Neural cell (in vitro differentiated cells): Measurements from ENCODE around the gene RFT1. TPM values are rescaled to one million over a fixed set of nuclear protein-coding genes. Genes with fewer than 3 reads are reported as not detected.

ENCODE experiments used
- H2AFZ ChIP-seq: fragments of 200-600, 300-800 bp; sonication (generic), shearing (Covaris generic); 2 replicates; pipeline ENCODE4 v1.6.0; 2014; ENCODE audit warnings: low read depth, mild to moderate bottlenecking, antibody characterized with exemption, low read length, moderate library complexity
- H3F3A ChIP-seq: fragments of 200-600 bp; shearing (Covaris generic); 2 replicates; pipeline ENCODE4 v1.6.1; 2016; ENCODE audit warnings: mild to moderate bottlenecking, moderate library complexity, mixed read lengths, antibody characterized with exemption, low read length; ENCODE audit not compliant: insufficient read depth, poor library complexity, severe bottlenecking
- H3K27ac ChIP-seq: fragments of 200-600, 300-800 bp; sonication (generic), shearing (Covaris generic); 2 replicates; pipeline ENCODE4 v1.5.1; 2014; ENCODE audit warnings: mild to moderate bottlenecking, low read length, moderate library complexity
- H3K27me3 ChIP-seq: fragments of 300-800, 200-600 bp; sonication (generic), shearing (Covaris generic); 2 replicates; pipeline ENCODE4 v1.6.0; 2014; ENCODE audit warnings: mild to moderate bottlenecking, low read depth, low read length, moderate library complexity; ENCODE audit not compliant: insufficient read depth
- H3K36me3 ChIP-seq: fragments of 300-800, 200-600 bp; sonication (generic), shearing (Covaris generic); 2 replicates; pipeline ENCODE4 v1.5.1; 2014; ENCODE audit warnings: mild to moderate bottlenecking, antibody characterized with exemption, low read length, moderate library complexity; ENCODE audit not compliant: insufficient read depth
- H3K4me2 ChIP-seq: fragments of 300-800, 200-600 bp; sonication (generic), shearing (Covaris generic); 2 replicates; pipeline ENCODE4 v1.6.0; 2014; ENCODE audit warnings: mild to moderate bottlenecking, low read length
- H3K4me3 ChIP-seq: fragments of 300-800, 200-600 bp; sonication (generic), shearing (Covaris generic); 2 replicates; pipeline ENCODE4 v1.5.1; 2014; ENCODE audit warnings: mild to moderate bottlenecking, low read length, moderate library complexity
- H3K79me2 ChIP-seq: fragments of 200-600 bp; shearing (Covaris generic); replicated peaks from 2 replicates; pipeline ENCODE4 v1.6.0; 2014; ENCODE audit warnings: mild to moderate bottlenecking, low read length, moderate library complexity; ENCODE audit not compliant: insufficient read depth
- H3K9ac ChIP-seq: fragments of 300-800, 200-600 bp; sonication (generic), shearing (Covaris generic); 2 replicates; pipeline ENCODE4 v1.6.1; 2016; ENCODE audit warnings: mild to moderate bottlenecking, low read length, mixed read lengths
- H3K9me2 ChIP-seq: fragments of 200-600 bp; shearing (Covaris generic); 2 replicates; pipeline ENCODE4 v1.6.1; 2016; ENCODE audit warnings: mild to moderate bottlenecking, low read length, mixed read lengths; ENCODE audit not compliant: insufficient read depth
- H3K9me3 ChIP-seq: fragments of 200-600, 300-800 bp; sonication (generic), shearing (Covaris generic); 2 replicates; pipeline ENCODE4 v1.6.1; 2016; ENCODE audit warnings: mild to moderate bottlenecking, mixed run types, low read length, moderate library complexity, mixed read lengths
- H4K20me1 ChIP-seq: fragments of 200-600 bp; shearing (Covaris generic); 2 replicates; pipeline ENCODE4 v1.6.1; 2016; ENCODE audit warnings: mild to moderate bottlenecking, mixed run types; ENCODE audit not compliant: insufficient read depth
- EP300 ChIP-seq: fragments of 450-650 bp; conservative IDR thresholded peaks from 2 replicates; pipeline ENCODE4 v1.6.1; 2014; ENCODE audit warnings: antibody characterized with exemption, mild to moderate bottlenecking, moderate library complexity; ENCODE audit not compliant: poor library complexity, severe bottlenecking
- EZH2 ChIP-seq: fragments of 200-600, 300-800 bp; shearing (Covaris generic), sonication (generic); IDR thresholded peaks from 2 replicates; pipeline ENCODE4 v1.6.1; 2014; ENCODE audit warnings: antibody characterized with exemption, low read length, borderline replicate concordance, mild to moderate bottlenecking; ENCODE audit not compliant: insufficient read depth, poor library complexity, severe bottlenecking
- MXI1 ChIP-seq: fragments of 450-650 bp; conservative IDR thresholded peaks from 2 replicates; pipeline ENCODE4 v1.6.1; 2014; ENCODE audit warnings: antibody characterized with exemption, mild to moderate bottlenecking; ENCODE audit not compliant: poor library complexity, severe bottlenecking
- POLR2AphosphoS5 ChIP-seq: IDR thresholded peaks from 2 replicates; pipeline ENCODE4 v1.6.1; 2012
- RAD21 ChIP-seq: fragments of 450-650 bp; conservative IDR thresholded peaks from 2 replicates; pipeline ENCODE4 v1.6.1; 2014; ENCODE audit warnings: antibody characterized with exemption, mild to moderate bottlenecking, moderate library complexity
- SMC3 ChIP-seq: fragments of 450-650 bp; conservative IDR thresholded peaks from 2 replicates; pipeline ENCODE4 v1.6.1; 2014; ENCODE audit warnings: antibody characterized with exemption, mild to moderate bottlenecking, moderate library complexity; ENCODE audit not compliant: poor library complexity
- TAF1 ChIP-seq: IDR thresholded peaks from 2 replicates; pipeline ENCODE4 v1.6.1; 2012; ENCODE audit warnings: low read depth
- polyA plus RNA-seq: library from polyadenylated mRNA; depleted of rRNA; stranded (reverse); fragments of >200 nt; gene quantifications from 2 replicates; pipeline ENCODE4 v1.2.3, GENCODE V29; 2014
- TF ChIP-seq, protein P1 (sequence below): IDR thresholded peaks from 2 replicates; pipeline ENCODE4 v1.6.1; 2012; ENCODE audit warnings: borderline replicate concordance
- TF ChIP-seq, protein P2 (sequence below): fragments of 450-650 bp; IDR thresholded peaks from 2 replicates; pipeline ENCODE4 v1.5.1; 2014; ENCODE audit warnings: antibody characterized with exemption, mild to moderate bottlenecking, moderate library complexity; ENCODE audit not compliant: poor library complexity, severe bottlenecking

Gene RFT1
- polyA plus RNA-seq, 1 donor from 2014 or later = 6.1 TPM

DNA sequence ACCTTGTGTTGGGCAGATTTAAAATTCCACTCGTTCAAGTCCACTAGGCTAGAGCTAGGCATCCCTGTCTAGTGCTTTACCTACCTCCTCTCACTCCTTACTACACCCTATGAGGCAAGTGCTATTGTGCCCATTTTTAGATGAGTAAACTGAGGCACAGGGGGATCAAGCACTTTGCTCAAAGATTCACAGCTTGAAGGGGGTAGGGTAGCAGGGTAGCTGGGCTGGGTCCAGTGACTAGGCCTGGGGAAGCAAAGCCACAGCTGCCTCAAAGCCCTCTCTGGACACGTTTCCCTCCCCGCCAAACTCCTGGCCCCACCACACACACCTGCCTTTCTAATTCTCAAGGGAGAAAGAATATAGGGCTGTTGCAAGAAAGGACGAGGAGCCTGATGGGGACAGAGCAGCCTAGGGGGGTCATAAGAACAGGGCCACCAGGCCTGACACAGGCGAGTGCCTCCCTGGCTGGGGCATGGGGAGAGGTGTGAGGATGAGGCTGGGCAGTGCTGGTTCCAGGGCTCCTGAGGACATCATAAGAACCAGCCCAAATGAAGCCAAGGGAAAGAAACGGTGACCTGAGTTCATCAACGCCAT, 49.5 kb downstream of the RFT1 start:
- Histone ChIP-seq H3K27me3 (no peaks in the 10 kb centered on the region), H3K36me3 (no peaks in the 10 kb centered on the region), H3K9me2 (no peaks in the 10 kb centered on the region), H4K20me1 (no peaks in the 10 kb centered on the region), H3K27ac (no peak overlapping the region), H3K9me3 (no peaks in the 10 kb centered on the region), H3K4me3 (no peak overlapping the region), H3F3A (no peaks in the 10 kb centered on the region), H3K4me2 (no peak overlapping the region), H2AFZ (no peak overlapping the region), H3K9ac (no peak overlapping the region), H3K79me2 (no peaks in the 10 kb centered on the region)
- no peak for TF ChIP-seq POLR2AphosphoS5
- no peak for TF ChIP-seq SMC3
- TF ChIP-seq EP300 = no peak
- TF ChIP-seq, protein P1, sequence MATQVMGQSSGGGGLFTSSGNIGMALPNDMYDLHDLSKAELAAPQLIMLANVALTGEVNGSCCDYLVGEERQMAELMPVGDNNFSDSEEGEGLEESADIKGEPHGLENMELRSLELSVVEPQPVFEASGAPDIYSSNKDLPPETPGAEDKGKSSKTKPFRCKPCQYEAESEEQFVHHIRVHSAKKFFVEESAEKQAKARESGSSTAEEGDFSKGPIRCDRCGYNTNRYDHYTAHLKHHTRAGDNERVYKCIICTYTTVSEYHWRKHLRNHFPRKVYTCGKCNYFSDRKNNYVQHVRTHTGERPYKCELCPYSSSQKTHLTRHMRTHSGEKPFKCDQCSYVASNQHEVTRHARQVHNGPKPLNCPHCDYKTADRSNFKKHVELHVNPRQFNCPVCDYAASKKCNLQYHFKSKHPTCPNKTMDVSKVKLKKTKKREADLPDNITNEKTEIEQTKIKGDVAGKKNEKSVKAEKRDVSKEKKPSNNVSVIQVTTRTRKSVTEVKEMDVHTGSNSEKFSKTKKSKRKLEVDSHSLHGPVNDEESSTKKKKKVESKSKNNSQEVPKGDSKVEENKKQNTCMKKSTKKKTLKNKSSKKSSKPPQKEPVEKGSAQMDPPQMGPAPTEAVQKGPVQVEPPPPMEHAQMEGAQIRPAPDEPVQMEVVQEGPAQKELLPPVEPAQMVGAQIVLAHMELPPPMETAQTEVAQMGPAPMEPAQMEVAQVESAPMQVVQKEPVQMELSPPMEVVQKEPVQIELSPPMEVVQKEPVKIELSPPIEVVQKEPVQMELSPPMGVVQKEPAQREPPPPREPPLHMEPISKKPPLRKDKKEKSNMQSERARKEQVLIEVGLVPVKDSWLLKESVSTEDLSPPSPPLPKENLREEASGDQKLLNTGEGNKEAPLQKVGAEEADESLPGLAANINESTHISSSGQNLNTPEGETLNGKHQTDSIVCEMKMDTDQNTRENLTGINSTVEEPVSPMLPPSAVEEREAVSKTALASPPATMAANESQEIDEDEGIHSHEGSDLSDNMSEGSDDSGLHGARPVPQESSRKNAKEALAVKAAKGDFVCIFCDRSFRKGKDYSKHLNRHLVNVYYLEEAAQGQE = no peak
- TF ChIP-seq, protein P2, sequence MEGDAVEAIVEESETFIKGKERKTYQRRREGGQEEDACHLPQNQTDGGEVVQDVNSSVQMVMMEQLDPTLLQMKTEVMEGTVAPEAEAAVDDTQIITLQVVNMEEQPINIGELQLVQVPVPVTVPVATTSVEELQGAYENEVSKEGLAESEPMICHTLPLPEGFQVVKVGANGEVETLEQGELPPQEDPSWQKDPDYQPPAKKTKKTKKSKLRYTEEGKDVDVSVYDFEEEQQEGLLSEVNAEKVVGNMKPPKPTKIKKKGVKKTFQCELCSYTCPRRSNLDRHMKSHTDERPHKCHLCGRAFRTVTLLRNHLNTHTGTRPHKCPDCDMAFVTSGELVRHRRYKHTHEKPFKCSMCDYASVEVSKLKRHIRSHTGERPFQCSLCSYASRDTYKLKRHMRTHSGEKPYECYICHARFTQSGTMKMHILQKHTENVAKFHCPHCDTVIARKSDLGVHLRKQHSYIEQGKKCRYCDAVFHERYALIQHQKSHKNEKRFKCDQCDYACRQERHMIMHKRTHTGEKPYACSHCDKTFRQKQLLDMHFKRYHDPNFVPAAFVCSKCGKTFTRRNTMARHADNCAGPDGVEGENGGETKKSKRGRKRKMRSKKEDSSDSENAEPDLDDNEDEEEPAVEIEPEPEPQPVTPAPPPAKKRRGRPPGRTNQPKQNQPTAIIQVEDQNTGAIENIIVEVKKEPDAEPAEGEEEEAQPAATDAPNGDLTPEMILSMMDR = no peak
- no peak for TF ChIP-seq EZH2
- TF ChIP-seq RAD21 = no peak
- no peak for TF ChIP-seq TAF1
- no peak for TF ChIP-seq MXI1

DNA sequence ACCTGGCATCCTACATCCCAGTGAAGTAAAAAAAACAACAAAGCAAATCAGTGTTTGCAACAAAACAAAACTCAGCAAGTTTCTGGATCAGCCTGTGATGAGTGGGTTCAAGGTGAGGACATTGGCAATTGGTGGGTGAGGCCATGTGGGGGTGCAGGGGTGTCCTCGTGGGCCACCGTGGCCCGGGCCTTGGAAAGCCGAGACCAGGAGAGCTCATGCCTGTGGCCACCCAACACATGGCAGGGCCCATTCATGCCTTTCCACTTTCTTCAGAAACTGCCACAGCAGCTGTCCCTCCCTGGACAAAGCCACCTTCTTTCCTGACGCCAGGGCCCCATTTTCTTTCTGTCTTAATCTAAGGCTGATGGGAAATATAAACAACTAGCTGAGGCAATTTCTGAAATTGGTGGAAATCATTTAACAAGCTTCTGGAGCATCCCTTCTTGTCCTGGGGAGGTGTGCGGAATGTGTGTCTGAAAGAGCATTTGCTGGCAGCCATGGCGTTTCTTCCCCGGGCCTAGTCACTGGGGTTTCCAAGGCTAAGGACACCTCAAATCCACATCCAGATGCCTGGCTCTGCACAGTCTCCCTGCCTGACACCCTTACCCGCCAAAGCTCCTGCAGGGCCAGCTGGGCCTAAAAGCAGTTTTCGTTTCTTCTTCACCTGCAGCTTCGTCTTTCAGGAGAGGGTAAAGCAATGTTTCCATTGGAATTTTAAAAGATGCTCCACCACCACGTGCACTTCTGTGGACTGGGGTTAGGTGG, 50.3 kb downstream of the RFT1 start:
- no peak overlapping the region for H3K9ac ChIP-seq
- no peaks in the 10 kb centered on the region for H3K9me3 ChIP-seq
- H3K36me3 ChIP-seq = no peaks in the 10 kb centered on the region
- no peaks in the 10 kb centered on the region for H3K9me2 ChIP-seq
- no peaks in the 10 kb centered on the region for H4K20me1 ChIP-seq
- H3K27ac ChIP-seq = no peak overlapping the region
- no peaks in the 10 kb centered on the region for H3K27me3 ChIP-seq
- TF ChIP-seq EP300 = no peak
- TF ChIP-seq SMC3 = no peak
- TF ChIP-seq TAF1 = no peak
- no peak for TF ChIP-seq RAD21
- no peak overlapping the region for H3K4me2 ChIP-seq
- H3F3A ChIP-seq = no peaks in the 10 kb centered on the region
- H3K79me2 ChIP-seq = no peaks in the 10 kb centered on the region
- no peak overlapping the region for H2AFZ ChIP-seq
- H3K4me3 ChIP-seq = no peak overlapping the region
